Hematopoietic multipotent progenitor cell treated with erythropoietin and hydrocortisone succinate and interleukin-3 and kit ligand, for 17 days (in vitro differentiated cells): ENCODE results near the gene GARIN1A.
"Not testable (repeated sequence)": the region's sequence is repeated elsewhere in the genome, so short reads cannot be mapped to it uniquely, and the experiment has no call there.

Experiments used
- DNase-seq: peaks from one replicate; pipeline ENCODE4 v3.0.0-alpha.2; 2015; ENCODE audit warnings: low spot score

GARIN1A gene

DNA sequence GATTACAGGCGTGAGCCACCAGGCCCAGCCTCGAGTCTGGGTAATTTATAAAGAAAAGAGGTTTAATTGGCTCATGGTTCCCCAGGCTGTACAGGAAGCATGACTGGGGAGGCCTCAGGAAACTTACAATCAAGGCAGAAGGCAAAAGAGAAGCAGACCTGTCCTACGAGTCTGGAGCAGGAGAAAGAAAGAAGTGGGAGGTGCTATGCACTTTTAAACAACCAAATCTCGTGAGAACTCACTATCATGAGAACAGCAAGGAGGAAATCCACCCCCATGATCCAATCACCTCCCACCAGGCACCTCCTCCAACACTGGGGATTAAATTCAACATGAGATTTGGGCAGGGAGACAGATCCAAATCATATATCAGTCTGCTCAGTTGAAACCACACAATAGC is 11.6 kb downstream of the GARIN1A start:
- DNase-seq = not testable (repeated sequence)

GRCh38 chr7:128687131-128687530 is 15.0 kb downstream of the GARIN1A start:
- no peak for DNase-seq

DNA sequence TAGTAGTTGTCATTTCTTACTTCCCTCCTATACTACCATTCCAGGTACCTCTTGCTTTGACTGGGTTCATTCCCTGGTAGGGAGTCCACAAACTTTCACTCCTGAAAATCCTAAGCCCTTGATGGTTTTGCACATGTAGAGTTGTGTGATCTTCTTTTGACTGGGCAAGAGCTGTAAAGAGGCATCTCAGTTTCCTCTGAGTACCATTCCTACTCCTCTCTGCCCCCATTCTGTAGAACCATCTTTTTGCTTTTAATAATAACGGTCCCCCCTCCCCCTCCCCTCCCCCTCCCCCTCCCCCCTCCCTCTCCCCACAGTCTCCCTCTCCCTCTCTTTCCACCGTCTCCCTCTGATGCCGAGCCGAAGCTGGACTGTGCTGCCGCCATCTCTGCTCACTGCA is 16.4 kb downstream of the GARIN1A start:
- no peak for DNase-seq

DNA sequence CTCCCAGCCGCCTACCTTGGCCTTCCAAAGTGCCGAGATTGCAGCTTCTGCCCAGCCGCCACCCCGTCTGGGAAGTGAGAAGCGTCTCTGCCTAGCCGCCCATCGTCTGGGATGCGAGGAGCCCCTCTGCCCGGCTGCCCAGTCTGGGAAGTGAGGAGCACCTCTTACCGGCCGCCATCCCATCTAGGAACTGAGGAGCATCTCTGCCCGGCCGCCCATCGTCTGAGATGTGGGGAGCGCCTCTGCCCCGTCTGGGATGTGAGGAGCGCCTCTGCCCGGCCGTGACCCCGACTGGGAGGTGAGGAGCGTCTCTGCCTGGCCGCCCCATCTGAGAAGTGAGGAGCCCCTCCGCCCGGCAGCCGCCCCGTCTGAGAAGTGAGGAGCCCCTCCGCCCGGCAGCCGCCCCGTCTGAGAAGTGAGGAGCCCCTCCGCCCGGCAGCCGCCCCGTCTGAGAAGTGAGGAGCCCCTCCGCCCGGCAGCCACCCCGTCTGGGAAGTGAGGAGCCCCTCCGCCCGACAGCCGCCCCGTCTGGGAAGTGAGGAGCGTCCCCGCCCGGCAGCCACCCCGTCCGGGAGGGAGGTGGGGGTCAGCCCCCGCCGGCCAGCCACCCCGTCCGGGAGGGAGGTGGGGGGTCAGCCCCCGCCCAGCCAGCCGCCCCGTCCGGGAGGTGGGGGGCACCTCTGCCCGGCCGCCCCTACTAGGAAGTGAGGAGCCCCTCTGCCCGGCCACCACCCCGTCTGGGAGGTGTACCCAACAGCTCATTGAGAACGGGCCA is 17.3 kb downstream of the GARIN1A start:
- DNase-seq = not testable (repeated sequence)

- no peak for DNase-seq
These were observed 19.1 kb downstream of the GARIN1A start for GRCh38 chr7:128691227-128691626.

GRCh38 chr7:128692623-128693270 is 20.7 kb downstream of the GARIN1A start:
- DNase-seq = no peak

GRCh38 chr7:128693373-128694015 is 21.4 kb downstream of the GARIN1A start:
- DNase-seq = no peak

DNA sequence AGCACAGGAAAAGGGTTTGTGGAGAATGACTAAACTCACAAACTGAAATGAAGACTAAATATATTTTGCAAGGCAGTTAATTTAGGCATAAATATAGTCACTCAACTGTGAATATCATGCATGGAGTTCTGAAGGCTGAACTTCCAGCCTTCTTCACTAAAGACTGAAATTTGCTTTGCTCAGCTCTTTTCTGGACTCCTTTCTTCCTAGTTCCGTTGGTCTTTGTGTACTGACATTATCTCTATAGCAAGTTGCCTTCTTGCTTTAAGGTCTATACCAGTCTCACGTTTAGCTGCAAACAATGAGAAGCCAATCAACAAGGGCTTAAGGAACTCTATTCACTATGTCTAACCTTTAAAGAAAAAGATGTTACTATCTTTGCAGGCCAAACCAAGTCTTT is 22.6 kb downstream of the GARIN1A start:
- DNase-seq = no peak

DNA sequence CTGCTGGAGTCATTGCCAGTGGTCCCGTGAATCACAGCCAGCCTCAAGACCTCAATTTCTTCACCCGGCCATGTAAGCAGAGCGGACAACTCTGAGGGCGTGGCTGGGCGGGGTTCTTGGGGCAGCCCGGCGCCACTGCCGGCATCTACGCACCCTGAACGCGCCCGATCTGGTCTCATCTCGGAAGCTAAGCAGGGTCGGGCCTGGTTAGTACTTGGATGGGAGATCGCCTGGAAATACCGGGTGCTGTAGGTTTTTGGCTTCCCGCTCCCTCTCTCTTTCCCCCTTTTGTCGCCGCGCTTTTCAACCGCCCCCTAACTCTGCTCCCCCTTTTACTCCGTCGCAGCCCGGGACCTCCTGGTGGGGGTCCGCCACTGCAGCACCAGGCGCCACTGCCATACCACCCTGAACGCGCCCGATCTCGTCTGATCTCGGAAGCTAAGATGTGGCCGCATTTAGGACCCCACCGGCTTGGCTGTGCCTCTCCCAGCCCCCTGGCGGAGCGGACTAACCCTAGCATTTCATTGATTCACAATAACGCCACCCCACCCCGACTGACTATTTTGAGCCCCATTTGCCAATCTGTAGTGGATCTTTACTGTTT is 25.3 kb downstream of the GARIN1A start:
- DNase-seq = no peak

- DNase-seq = no peak
These were observed 27.2 kb downstream of the GARIN1A start for GRCh38 chr7:128699196-128699712.

- DNase-seq = no peak
These were observed 27.8 kb downstream of the GARIN1A start for GRCh38 chr7:128699895-128700294.

GRCh38 chr7:128701062-128701785 is 29.1 kb downstream of the GARIN1A start:
- DNase-seq = no peak

DNA sequence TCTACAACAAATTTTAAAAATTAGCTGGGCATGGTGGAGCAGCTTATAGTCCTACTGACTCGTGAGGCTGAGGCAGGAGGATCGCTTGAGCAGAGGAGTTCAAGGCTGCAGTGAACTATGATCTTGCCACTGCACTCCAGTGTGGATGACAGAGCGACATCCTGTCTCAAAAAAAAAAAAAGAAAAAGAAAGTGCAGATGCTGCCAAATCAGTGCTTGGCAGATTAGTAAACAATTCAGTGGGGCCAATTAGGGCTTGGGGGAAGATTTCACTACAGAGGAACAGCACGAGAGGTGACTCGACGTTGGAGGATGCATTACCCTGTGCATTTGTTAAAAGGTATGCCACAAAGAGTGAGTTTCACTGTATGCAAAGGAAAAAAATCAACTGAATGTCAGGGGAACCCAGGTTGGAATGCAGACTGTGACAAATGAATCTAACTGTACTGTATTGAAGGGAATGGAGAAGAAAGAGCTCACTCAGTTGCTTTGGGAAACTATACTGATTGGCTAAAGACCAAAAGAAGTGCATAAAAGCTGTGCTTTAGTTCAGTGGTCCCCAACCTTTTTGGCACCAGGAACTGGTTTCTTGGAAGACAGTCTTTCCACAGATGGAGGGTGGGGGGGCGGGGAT is 31.6 kb downstream of the GARIN1A start:
- no peak for DNase-seq

GRCh38 chr7:128705891-128706333 is 33.8 kb downstream of the GARIN1A start:
- no peak for DNase-seq

DNA sequence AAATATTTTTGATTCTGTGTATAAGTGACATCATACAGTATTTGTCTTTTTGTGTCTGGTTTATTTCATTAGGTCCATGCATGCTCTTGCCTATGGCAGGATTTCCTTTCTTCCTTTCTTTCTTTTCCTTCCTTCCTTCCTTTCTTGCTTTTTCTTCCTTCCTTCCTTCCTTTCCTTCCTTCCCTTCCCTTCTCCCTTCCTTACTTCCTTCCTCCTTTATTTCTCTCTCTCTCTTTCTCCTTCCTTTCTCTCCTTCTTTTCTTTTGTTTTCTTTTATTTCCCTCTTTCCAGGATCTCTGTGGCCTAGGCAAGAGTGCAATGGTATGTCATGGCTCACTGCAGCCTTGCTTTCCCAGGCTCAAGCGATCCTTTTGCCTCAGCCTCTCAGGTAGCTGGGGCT is 35.7 kb downstream of the GARIN1A start:
- DNase-seq = no peak

- no peak for DNase-seq
These were observed 36.1 kb downstream of the GARIN1A start for GRCh38 chr7:128708235-128708634.

GRCh38 chr7:128708824-128709223 is 36.7 kb downstream of the GARIN1A start:
- DNase-seq = no peak

DNA sequence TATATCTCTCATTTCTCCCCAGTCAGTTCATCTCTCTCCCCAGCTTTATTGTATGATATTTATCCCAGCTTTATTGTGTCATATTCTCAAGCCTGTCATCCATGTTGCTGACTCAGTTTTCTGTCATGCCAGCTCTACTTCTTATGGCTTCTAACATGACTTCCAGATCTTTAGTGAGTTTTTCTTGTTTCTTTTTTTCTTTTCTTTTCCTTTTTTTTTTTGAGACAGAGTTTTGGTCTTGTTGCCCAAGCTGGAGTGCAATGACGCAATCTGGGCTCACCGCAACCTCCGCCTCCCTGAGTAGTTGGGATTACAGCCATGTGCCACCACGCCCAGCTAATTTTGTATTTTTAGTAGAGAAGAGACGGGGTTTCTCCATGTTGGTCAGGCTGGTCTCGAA is 38.4 kb downstream of the GARIN1A start:
- no peak for DNase-seq

- DNase-seq = no peak
These were observed 41.7 kb downstream of the GARIN1A start for GRCh38 chr7:128713794-128714193.

DNA sequence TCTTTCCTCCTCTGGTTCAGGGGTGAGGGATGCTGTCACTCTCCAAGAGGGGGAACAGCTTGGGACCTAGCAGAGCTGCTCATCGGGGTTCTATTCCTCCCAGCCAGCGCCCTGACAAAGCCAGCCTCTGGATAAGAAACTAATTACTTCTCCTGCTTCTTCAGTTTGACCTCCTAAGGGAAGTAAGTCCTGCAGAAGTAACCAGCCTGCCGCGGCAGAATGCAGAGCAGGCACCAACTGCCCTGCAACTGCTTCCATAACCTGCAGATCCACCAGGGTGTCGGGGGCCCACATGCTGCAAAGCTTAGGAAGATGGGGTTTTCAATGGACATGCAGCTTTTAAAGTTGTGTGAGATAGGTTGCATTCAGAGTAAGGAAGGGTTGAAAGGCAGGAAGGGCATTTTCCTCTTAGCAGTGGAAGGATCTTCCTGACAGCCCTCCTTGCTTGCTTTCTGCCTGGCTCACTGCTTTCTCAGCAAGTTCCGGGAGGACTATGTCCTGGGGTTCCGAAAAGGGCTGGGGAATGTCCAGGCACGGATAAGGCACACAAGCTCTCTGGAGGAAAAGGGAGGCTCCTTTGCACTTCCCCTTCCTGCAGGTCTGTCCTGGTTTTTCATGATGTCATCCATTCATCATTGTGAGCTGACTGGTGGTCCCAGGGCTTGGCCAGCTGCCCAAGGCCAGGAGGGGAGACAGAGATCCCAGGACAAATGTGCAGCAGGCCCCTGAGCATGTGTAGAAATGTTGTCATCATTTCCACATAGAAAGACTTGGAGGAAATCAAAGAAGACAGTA is 42.8 kb downstream of the GARIN1A start:
- DNase-seq = no peak
